Lower leg skin (tissue), 4 donors: Measurements from ENCODE around the gene BPIFB3. TPM values are rescaled to one million over a fixed set of nuclear protein-coding genes. Genes with fewer than 3 reads are reported as not detected.
"Not testable (repeated sequence)": the region's sequence is repeated elsewhere in the genome, so short reads cannot be mapped to it uniquely, and the experiment has no call there.

Experiments used
- DNase-seq, 2 donors: peaks; one replicate each; pipeline ENCODE4 v3.0.0-alpha.2; 2019; ENCODE audit warnings: low spot score in 2 of 2
- H3K4me3 ChIP-seq: fragments of 200-600 bp; sonication (generic); 2 replicates; pipeline ENCODE4 v1.5.1; 2017; ENCODE audit warnings: mild to moderate bottlenecking, low read depth; ENCODE audit not compliant: poor library complexity, severe bottlenecking
- POLR2A ChIP-seq, 2 donors: fragments of 450-650 bp; IDR thresholded peaks; one replicate each; pipeline ENCODE4 v1.6.1; 2016 to 2017; ENCODE audit warnings: antibody characterized with exemption in 2 of 2, mild to moderate bottlenecking in 1 of 2, moderate library complexity in 1 of 2
- WGBS, 2 donors: methylation state at CpG; one replicate each; pipeline ENCODE4 v1.1.5; 2018; 5-methylcytosine and 5-hydroxymethylcytosine counted together
- intact Hi-C: fragments of 100-400 bp; cut with DNase I; formaldehyde crosslinking; loops from one replicate; pipeline ENCODE4 v1.15.0; 2023; ENCODE audit warnings: low total_unique reads
- total RNA-seq, 4 donors: library from RNA; depleted of rRNA; stranded (reverse); fragments of >200 nt; gene quantifications; one replicate each; pipeline ENCODE4 v1.1.0, GENCODE V29; 2016
- TF ChIP-seq, protein P1 (sequence below), 3 donors: fragments of 450-650 bp; IDR thresholded peaks; one replicate each; pipeline ENCODE4 v1.5.1; 2016; ENCODE audit warnings: antibody characterized with exemption in 3 of 3, mild to moderate bottlenecking in 3 of 3, moderate library complexity in 2 of 3

Gene BPIFB3
- total RNA-seq, 4 donors from 2014 or later: not detected

DNA sequence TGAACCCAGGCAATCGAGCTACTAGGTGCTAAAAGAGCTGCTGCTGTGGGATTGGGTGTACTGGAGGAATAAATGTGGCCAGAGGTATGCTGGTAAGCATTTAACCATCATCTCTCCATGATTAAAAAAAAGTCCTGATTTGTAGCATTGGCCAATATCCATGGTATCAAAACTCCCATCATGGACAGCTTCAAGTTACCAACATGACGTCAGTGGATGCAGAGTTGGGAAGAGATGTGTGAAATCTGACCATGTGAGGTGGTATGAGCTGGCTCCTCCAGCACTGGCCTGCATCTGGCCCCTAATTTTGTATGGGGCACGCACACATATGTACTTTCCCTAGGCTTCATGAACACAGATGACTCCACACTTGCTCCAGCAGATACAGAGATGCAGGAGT lies 37.4 kb downstream of the BPIFB3 start:
- TF ChIP-seq, protein P1, sequence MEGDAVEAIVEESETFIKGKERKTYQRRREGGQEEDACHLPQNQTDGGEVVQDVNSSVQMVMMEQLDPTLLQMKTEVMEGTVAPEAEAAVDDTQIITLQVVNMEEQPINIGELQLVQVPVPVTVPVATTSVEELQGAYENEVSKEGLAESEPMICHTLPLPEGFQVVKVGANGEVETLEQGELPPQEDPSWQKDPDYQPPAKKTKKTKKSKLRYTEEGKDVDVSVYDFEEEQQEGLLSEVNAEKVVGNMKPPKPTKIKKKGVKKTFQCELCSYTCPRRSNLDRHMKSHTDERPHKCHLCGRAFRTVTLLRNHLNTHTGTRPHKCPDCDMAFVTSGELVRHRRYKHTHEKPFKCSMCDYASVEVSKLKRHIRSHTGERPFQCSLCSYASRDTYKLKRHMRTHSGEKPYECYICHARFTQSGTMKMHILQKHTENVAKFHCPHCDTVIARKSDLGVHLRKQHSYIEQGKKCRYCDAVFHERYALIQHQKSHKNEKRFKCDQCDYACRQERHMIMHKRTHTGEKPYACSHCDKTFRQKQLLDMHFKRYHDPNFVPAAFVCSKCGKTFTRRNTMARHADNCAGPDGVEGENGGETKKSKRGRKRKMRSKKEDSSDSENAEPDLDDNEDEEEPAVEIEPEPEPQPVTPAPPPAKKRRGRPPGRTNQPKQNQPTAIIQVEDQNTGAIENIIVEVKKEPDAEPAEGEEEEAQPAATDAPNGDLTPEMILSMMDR (IDR thresholded peaks at IDR 0.05): no peak
- no peak for TF ChIP-seq POLR2A (IDR thresholded peaks at IDR 0.05)
- 60 to 71% methylated on average over 3 of the region's 3 CpGs for WGBS, 2 donors
- no peak for DNase-seq
- intact Hi-C loops: no loop called here
- H3K4me3 ChIP-seq: no peak overlapping the region

GRCh38 chr20:33091693-33092092 lies 38.0 kb downstream of the BPIFB3 start:
- TF ChIP-seq, protein P1 (IDR thresholded peaks at IDR 0.05): no peak
- TF ChIP-seq POLR2A (IDR thresholded peaks at IDR 0.05): no peak
- intact Hi-C loops: no loop called here
- DNase-seq: no peak
- no peak overlapping the region for H3K4me3 ChIP-seq
- WGBS, 2 donors: 89 to 93% methylated on average over 3 of the region's 3 CpGs

- WGBS, 2 donors: 78 to 89% methylated on average over 3 of the region's 3 CpGs
- DNase-seq: no peak
- intact Hi-C loops: no loop called here
- no peak overlapping the region for H3K4me3 ChIP-seq
- TF ChIP-seq POLR2A (IDR thresholded peaks at IDR 0.05): no peak
- TF ChIP-seq, protein P1 (IDR thresholded peaks at IDR 0.05): no peak
Observed at GRCh38 chr20:33092361-33092760, 38.7 kb downstream of the BPIFB3 start.

GRCh38 chr20:33093074-33093473 lies 39.4 kb downstream of the BPIFB3 start:
- TF ChIP-seq, protein P1 (IDR thresholded peaks at IDR 0.05): no peak
- no peak for TF ChIP-seq POLR2A (IDR thresholded peaks at IDR 0.05)
- no peak overlapping the region for H3K4me3 ChIP-seq
- intact Hi-C loops: no loop called here
- WGBS, 2 donors: 79 to 85% methylated on average over 1 of the region's 1 CpG
- no peak for DNase-seq

GRCh38 chr20:33093582-33093981 lies 39.9 kb downstream of the BPIFB3 start:
- intact Hi-C loops: no loop called here

GRCh38 chr20:33095249-33095648 lies 41.5 kb downstream of the BPIFB3 start:
- intact Hi-C loops: no loop called here
- TF ChIP-seq, protein P1 (IDR thresholded peaks at IDR 0.05): no peak
- TF ChIP-seq POLR2A (IDR thresholded peaks at IDR 0.05): no peak
- no peak for DNase-seq
- H3K4me3 ChIP-seq: no peak overlapping the region
- WGBS, 2 donors: 91 to 92% methylated on average over 5 of the region's 5 CpGs

More at GRCh38 chr20:33093582-33093981, 39.9 kb downstream of the BPIFB3 start:
- no peak overlapping the region for H3K4me3 ChIP-seq
- TF ChIP-seq POLR2A (IDR thresholded peaks at IDR 0.05): no peak
- TF ChIP-seq, protein P1 (IDR thresholded peaks at IDR 0.05): no peak
- no peak for DNase-seq
- 44 to 57% methylated on average over 1 of the region's 1 CpG for WGBS, 2 donors

DNA sequence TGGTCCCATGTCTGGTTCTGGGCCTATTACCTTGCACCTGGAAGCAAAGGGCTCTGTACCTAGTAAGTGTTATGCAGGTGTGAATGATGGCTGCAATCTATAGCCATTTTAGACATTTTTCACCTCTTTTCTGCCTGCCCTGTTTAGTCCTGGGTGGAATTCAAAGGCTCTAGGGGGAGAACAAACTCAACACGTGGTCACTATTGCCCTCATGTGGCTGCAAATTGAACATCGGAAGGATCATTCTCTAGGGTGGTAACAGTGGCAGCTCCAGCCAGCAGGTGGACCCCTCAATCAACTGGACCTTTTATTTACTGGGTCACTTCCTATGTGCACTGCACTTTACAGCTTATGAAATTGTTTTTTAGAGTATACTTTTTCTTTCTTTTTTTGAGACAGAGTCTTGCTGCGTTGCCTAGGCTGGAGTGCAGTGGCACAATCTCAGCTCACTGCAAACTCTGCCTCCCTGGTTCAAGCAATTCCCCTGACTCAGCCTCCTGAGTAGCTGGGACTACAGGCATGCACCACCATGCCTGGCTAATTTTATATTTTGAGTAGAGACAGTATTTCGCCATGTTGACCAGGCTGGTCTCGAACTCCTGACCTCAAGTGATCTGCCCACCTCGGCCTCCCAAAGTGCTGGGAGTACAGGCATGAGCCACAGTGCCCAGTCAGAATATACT lies 42.3 kb downstream of the BPIFB3 start:
- WGBS, 2 donors: 43 to 44% methylated on average over 6 of the region's 6 CpGs
- intact Hi-C loops, DNase-seq, H3K4me3 ChIP-seq: not testable (repeated sequence)
